ENCODE measurements around the gene CELF5. TPM values are rescaled to one million over a fixed set of nuclear protein-coding genes. Genes with fewer than 3 reads are reported as not detected.
"Not testable (repeated sequence)": the region's sequence is repeated elsewhere in the genome, so short reads cannot be mapped to it uniquely, and the experiment has no call there.

Gene CELF5
- total RNA-seq, 2 donors from 2014 or later: 0.42 to 0.57 TPM

DNA sequence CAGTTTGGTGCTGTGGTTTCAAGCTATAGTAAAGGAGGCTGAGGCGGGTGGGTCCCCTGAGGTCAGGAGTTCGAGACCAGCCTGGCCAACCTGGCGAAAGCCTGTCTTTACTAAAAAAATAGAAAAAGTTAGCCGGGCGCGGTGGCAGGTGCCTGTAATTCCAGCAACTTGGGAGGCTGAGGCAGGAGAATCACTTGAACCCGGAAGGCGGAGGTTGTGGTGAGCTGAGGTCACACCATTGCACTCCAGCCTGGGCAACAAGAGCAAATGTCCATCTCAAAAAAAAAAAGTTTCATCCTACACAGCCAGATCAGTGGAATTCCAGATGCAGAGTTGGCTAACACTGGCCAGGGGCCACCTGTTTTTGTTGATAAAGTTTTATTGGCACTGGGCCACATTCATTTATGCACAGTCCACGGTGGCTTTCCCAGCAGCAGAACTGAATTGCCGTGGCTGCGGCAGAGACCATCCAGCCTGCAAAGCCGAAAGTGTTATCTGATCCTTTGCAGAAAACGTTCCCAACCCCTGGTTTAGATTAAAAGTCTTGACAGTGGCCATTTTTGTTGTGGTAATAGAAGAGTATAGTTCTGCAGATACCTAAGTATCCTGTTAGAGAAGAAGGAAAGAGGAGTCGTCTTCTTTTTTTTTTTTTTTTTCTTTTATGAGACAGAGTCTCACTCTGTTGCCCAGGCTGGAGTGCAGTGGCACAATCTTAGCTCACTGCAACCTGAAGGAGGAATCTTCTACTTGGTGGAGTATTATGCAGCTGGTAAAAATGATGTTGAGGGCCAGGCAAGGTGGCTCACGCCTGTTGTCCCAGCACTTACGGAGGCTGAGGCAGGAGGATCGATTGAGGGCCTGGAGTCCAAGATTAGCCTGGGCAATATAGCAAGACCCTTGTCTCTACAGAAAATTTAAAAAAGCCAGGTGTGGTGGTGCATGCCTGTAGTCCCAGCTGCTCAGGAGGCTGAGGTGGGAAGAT lies 30.1 kb upstream of the CELF5 start:
- Mint-ChIP-seq H3K36me3 (ENCODE audit: low read depth) (no peaks in the 10 kb centered on the region), H3K27ac (no peak overlapping the region)
- no peak for DNase-seq

GRCh38 chr19:3196064-3196932 lies 28.2 kb upstream of the CELF5 start:
- Mint-ChIP-seq H3K4me3 (no peak overlapping the region), H3K27ac (no peak overlapping the region), H3K4me1 (no peaks in the 10 kb centered on the region), H3K36me3 (ENCODE audit: low read depth) (no peaks in the 10 kb centered on the region), H3K27me3 (no peaks in the 10 kb centered on the region)
- no peaks in the 10 kb centered on the region for H3K9me3 ChIP-seq (ENCODE audit: control insufficient read depth, low read length, poor library complexity, severe bottlenecking)
- DNase-seq (no peak), ATAC-seq (no peak)

More for the DNA sequence above, 30.1 kb upstream of the CELF5 start:
- no peaks in the 10 kb centered on the region for H3K9me3 ChIP-seq (ENCODE audit: control insufficient read depth, low read length, poor library complexity, severe bottlenecking)
- peaks cover 4% of the 10 kb centered on the region for H3K4me1 Mint-ChIP-seq
- H3K4me3 Mint-ChIP-seq: no peak overlapping the region
- H3K27me3 Mint-ChIP-seq: no peaks in the 10 kb centered on the region
- no peak for ATAC-seq

DNA sequence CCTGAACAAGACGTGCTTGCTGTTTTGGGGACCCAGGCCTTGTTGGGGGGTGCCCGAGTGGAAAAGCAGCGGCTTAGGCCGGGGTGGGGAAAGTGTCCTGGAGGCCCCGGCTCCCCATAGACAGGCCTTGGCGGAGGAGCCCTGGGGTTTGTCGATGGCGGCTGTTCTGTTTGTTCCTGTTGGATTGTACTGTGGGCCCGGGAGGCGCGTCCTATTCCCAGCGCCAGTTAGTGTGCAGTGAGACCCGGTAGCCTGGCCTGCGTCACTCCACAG lies 27.6 kb upstream of the CELF5 start:
- Mint-ChIP-seq H3K4me3 (no peak overlapping the region), H3K4me1 (no peaks in the 10 kb centered on the region), H3K27ac (no peak overlapping the region), H3K27me3 (no peaks in the 10 kb centered on the region), H3K36me3 (ENCODE audit: low read depth) (no peaks in the 10 kb centered on the region)
- H3K9me3 ChIP-seq (ENCODE audit: control insufficient read depth, low read length, poor library complexity, severe bottlenecking): no peaks in the 10 kb centered on the region
- ATAC-seq: no peak
- DNase-seq: no peak

GRCh38 chr19:3198901-3199700 lies 25.4 kb upstream of the CELF5 start:
- H3K9me3 ChIP-seq (ENCODE audit: control insufficient read depth, low read length, poor library complexity, severe bottlenecking): no peaks in the 10 kb centered on the region
- Mint-ChIP-seq H3K27ac (no peak overlapping the region), H3K4me3 (no peak overlapping the region), H3K27me3 (no peaks in the 10 kb centered on the region), H3K36me3 (ENCODE audit: low read depth) (no peaks in the 10 kb centered on the region), H3K4me1 (no peaks in the 10 kb centered on the region)
- DNase-seq (no peak), ATAC-seq (no peak)

- Mint-ChIP-seq H3K4me3 (no peak overlapping the region), H3K27me3 (no peaks in the 10 kb centered on the region), H3K36me3 (ENCODE audit: low read depth) (no peaks in the 10 kb centered on the region), H3K4me1 (no peaks in the 10 kb centered on the region), H3K27ac (no peak overlapping the region)
- no peak for ATAC-seq
- no peaks in the 10 kb centered on the region for H3K9me3 ChIP-seq (ENCODE audit: control insufficient read depth, low read length, poor library complexity, severe bottlenecking)
- DNase-seq: no peak
These were observed 23.3 kb upstream of the CELF5 start for GRCh38 chr19:3201072-3201700.

- Mint-ChIP-seq H3K27me3 (no peaks in the 10 kb centered on the region), H3K27ac (no peak overlapping the region), H3K4me3 (no peak overlapping the region), H3K36me3 (ENCODE audit: low read depth) (no peaks in the 10 kb centered on the region), H3K4me1 (no peaks in the 10 kb centered on the region)
- no peak for ATAC-seq
- H3K9me3 ChIP-seq (ENCODE audit: control insufficient read depth, low read length, poor library complexity, severe bottlenecking): no peaks in the 10 kb centered on the region
- DNase-seq: no peak
These were observed 22.6 kb upstream of the CELF5 start for GRCh38 chr19:3201911-3202310.

GRCh38 chr19:3202346-3202745 lies 22.1 kb upstream of the CELF5 start:
- Mint-ChIP-seq H3K27ac (no peak overlapping the region), H3K27me3 (no peaks in the 10 kb centered on the region), H3K4me1 (no peaks in the 10 kb centered on the region), H3K4me3 (no peak overlapping the region), H3K36me3 (ENCODE audit: low read depth) (no peaks in the 10 kb centered on the region)
- ATAC-seq: no peak
- no peak for DNase-seq
- no peaks in the 10 kb centered on the region for H3K9me3 ChIP-seq (ENCODE audit: control insufficient read depth, low read length, poor library complexity, severe bottlenecking)

DNA sequence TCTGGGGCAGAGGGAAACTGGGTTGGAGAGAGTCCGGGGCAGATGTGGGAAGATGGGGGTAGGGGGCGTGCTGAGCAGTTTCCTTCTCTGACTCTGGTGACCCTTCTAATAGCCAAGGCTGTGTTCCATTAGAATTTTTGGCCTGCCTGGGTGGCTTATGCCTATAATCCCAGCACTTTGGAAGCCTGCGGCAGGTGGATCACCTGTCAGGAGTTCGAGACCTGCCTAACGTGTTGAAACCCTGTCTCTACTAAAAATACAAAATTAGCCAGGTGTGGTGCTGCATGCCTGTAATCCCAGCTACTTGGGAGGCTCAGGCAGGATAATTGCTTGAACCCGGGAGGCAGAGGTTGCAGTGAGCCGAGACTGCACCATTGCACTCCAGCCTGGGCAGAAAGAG lies 21.6 kb upstream of the CELF5 start:
- H3K4me3 Mint-ChIP-seq; DNase-seq; H3K27ac Mint-ChIP-seq; H3K36me3 Mint-ChIP-seq (ENCODE audit: low read depth); H3K4me1 Mint-ChIP-seq; H3K9me3 ChIP-seq (ENCODE audit: control insufficient read depth, low read length, poor library complexity, severe bottlenecking); H3K27me3 Mint-ChIP-seq; ATAC-seq: not testable (repeated sequence)

GRCh38 chr19:3203805-3204645 lies 20.4 kb upstream of the CELF5 start:
- Mint-ChIP-seq H3K27me3 (no peaks in the 10 kb centered on the region), H3K27ac (no peak overlapping the region), H3K4me1 (no peaks in the 10 kb centered on the region), H3K36me3 (ENCODE audit: low read depth) (no peaks in the 10 kb centered on the region), H3K4me3 (no peak overlapping the region)
- ATAC-seq (no peak), DNase-seq (no peak)
- no peaks in the 10 kb centered on the region for H3K9me3 ChIP-seq (ENCODE audit: control insufficient read depth, low read length, poor library complexity, severe bottlenecking)

GRCh38 chr19:3204646-3205275 lies 19.7 kb upstream of the CELF5 start:
- H3K4me1 Mint-ChIP-seq: no peaks in the 10 kb centered on the region
- ATAC-seq (no peak), DNase-seq (no peak)
- no peak overlapping the region for H3K27ac Mint-ChIP-seq
- H3K9me3 ChIP-seq (ENCODE audit: control insufficient read depth, low read length, poor library complexity, severe bottlenecking): no peaks in the 10 kb centered on the region
- no peaks in the 10 kb centered on the region for H3K27me3 Mint-ChIP-seq
- H3K36me3 Mint-ChIP-seq (ENCODE audit: low read depth): no peaks in the 10 kb centered on the region
- H3K4me3 Mint-ChIP-seq: no peak overlapping the region

DNA sequence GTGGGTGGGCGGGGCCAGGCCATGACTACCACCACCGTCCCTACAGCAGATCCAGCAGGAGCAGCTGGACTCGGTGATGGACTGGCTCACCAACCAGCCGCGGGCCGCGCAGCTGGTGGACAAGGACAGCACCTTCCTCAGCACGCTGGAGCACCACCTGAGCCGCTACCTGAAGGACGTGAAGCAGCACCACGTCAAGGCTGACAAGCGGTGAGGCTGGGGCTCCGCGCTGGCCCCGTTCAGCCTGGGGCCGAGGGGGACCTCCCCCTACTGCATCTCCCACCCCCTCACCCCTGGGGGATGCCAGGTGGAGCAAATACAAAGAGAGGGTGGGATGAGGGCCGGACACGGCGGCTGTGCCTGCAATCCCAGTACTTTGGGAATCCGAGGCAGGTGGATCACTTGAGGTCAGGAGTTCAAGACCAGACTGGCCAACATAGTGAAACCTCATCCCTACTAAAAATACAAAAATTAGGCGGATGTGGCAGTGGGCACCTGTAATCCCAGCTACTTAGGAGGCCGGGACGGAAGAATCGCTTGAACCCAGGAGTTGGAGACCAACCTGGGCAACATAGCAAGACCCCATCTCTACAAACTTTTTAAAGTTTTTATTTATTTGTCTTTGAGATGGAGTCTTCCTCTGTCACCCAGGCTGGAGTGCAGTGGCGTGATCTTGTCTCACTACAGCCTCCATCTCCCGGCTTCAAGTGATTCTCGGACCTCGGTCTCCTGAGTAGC lies 18.1 kb upstream of the CELF5 start:
- Mint-ChIP-seq H3K36me3 (ENCODE audit: low read depth) (no peaks in the 10 kb centered on the region), H3K27me3 (no peaks in the 10 kb centered on the region), H3K27ac (no peak overlapping the region), H3K4me1 (peaks cover 4% of the 10 kb centered on the region), H3K4me3 (no peak overlapping the region)
- H3K9me3 ChIP-seq (ENCODE audit: control insufficient read depth, low read length, poor library complexity, severe bottlenecking): no peaks in the 10 kb centered on the region
- no peak for ATAC-seq
- DNase-seq: no peak
